ENCODE results near the gene LTBP2. TPM values are rescaled to one million over a fixed set of nuclear protein-coding genes. Genes with fewer than 3 reads are reported as not detected.

The LTBP2 gene
- total RNA-seq, 1 donor = 493 TPM

GRCh38 chr14:74476607-74477006 lies 135.4 kb downstream of the LTBP2 start:
- H3K79me2 ChIP-seq (ENCODE audit: insufficient read depth, low read length) = no peaks in the 10 kb centered on the region
- peaks cover 17% of the 10 kb centered on the region for H3K36me3 ChIP-seq (ENCODE audit: insufficient read depth, low read length)
- H4K20me1 ChIP-seq (ENCODE audit: insufficient read depth, low read length) = no peaks in the 10 kb centered on the region
- H3K9me3 ChIP-seq (ENCODE audit: low read depth, low read length) = no peaks in the 10 kb centered on the region
- no peak for DNase-seq (ENCODE audit: insufficient read length, low spot score, missing footprints)
- no peak overlapping the region for H3K4me2 ChIP-seq (ENCODE audit: insufficient read depth, low read length)
- H3K4me3 ChIP-seq (ENCODE audit: insufficient read depth, low read length) = no peak overlapping the region
- no peaks in the 10 kb centered on the region for H3K27me3 ChIP-seq (ENCODE audit: insufficient read depth, low read length)
- no peak overlapping the region for H2AFZ ChIP-seq (ENCODE audit: low read length)
- no peak for TF ChIP-seq CTCF (IDR thresholded peaks at IDR 0.05; ENCODE audit: extremely low read depth, low read depth, low read length)
- H3K4me1 ChIP-seq (ENCODE audit: insufficient read depth, low read length) = peaks cover 14% of the 10 kb centered on the region
- peak overlapping the region; percentile 54 for H3K27ac ChIP-seq (ENCODE audit: low read depth, low read length)

- Histone ChIP-seq H3K36me3 (ENCODE audit: insufficient read depth, low read length) (peaks cover 12% of the 10 kb centered on the region), H3K27me3 (ENCODE audit: insufficient read depth, low read length) (no peaks in the 10 kb centered on the region), H2AFZ (ENCODE audit: low read length) (peak overlapping the region; percentile 78), H3K27ac (ENCODE audit: low read depth, low read length) (peak overlapping the region; percentile 54), H3K79me2 (ENCODE audit: insufficient read depth, low read length) (no peaks in the 10 kb centered on the region), H3K9me3 (ENCODE audit: low read depth, low read length) (no peaks in the 10 kb centered on the region), H3K4me1 (ENCODE audit: insufficient read depth, low read length) (peaks cover 14% of the 10 kb centered on the region), H3K4me3 (ENCODE audit: insufficient read depth, low read length) (no peak overlapping the region), H3K4me2 (ENCODE audit: insufficient read depth, low read length) (no peak overlapping the region), H4K20me1 (ENCODE audit: insufficient read depth, low read length) (no peaks in the 10 kb centered on the region)
- DNase-seq (ENCODE audit: insufficient read length, low spot score, missing footprints) = no peak
- TF ChIP-seq CTCF (IDR thresholded peaks at IDR 0.05; ENCODE audit: extremely low read depth, low read depth, low read length) = no peak
These were observed 135.9 kb downstream of the LTBP2 start for GRCh38 chr14:74476107-74476506.

GRCh38 chr14:74475678-74476077 lies 136.4 kb downstream of the LTBP2 start:
- Histone ChIP-seq H3K27ac (ENCODE audit: low read depth, low read length) (peak overlapping the region; percentile 64), H3K27me3 (ENCODE audit: insufficient read depth, low read length) (no peaks in the 10 kb centered on the region), H3K4me3 (ENCODE audit: insufficient read depth, low read length) (no peak overlapping the region), H2AFZ (ENCODE audit: low read length) (peak overlapping the region; percentile 78), H3K36me3 (ENCODE audit: insufficient read depth, low read length) (peaks cover 7% of the 10 kb centered on the region), H4K20me1 (ENCODE audit: insufficient read depth, low read length) (no peaks in the 10 kb centered on the region), H3K9me3 (ENCODE audit: low read depth, low read length) (no peaks in the 10 kb centered on the region), H3K4me2 (ENCODE audit: insufficient read depth, low read length) (no peak overlapping the region), H3K4me1 (ENCODE audit: insufficient read depth, low read length) (peaks cover 14% of the 10 kb centered on the region), H3K79me2 (ENCODE audit: insufficient read depth, low read length) (no peaks in the 10 kb centered on the region)
- peak; percentile 82 for DNase-seq (ENCODE audit: insufficient read length, low spot score, missing footprints)
- no peak for TF ChIP-seq CTCF (IDR thresholded peaks at IDR 0.05; ENCODE audit: extremely low read depth, low read depth, low read length)

- Histone ChIP-seq H3K27me3 (ENCODE audit: insufficient read depth, low read length) (no peaks in the 10 kb centered on the region), H3K4me3 (ENCODE audit: insufficient read depth, low read length) (no peak overlapping the region), H3K4me2 (ENCODE audit: insufficient read depth, low read length) (no peak overlapping the region), H4K20me1 (ENCODE audit: insufficient read depth, low read length) (no peaks in the 10 kb centered on the region), H3K4me1 (ENCODE audit: insufficient read depth, low read length) (peaks cover 14% of the 10 kb centered on the region), H3K27ac (ENCODE audit: low read depth, low read length) (no peak overlapping the region), H2AFZ (ENCODE audit: low read length) (no peak overlapping the region), H3K36me3 (ENCODE audit: insufficient read depth, low read length) (no peaks in the 10 kb centered on the region), H3K9me3 (ENCODE audit: low read depth, low read length) (no peaks in the 10 kb centered on the region), H3K79me2 (ENCODE audit: insufficient read depth, low read length) (no peaks in the 10 kb centered on the region)
- no peak for DNase-seq (ENCODE audit: insufficient read length, low spot score, missing footprints)
- no peak for TF ChIP-seq CTCF (IDR thresholded peaks at IDR 0.05; ENCODE audit: extremely low read depth, low read depth, low read length)
These were observed 137.7 kb downstream of the LTBP2 start for GRCh38 chr14:74474376-74474775.

All from osteoblast (primary cell).